GM23338 (cell line): ENCODE measurements around the gene SEPHS1. TPM values are rescaled to one million over a fixed set of nuclear protein-coding genes. Genes with fewer than 3 reads are reported as not detected.

Experiments
- ATAC-seq: fragments of 200-7000 bp; cut with Tn5 transposase; 3 replicates; pipeline ENCODE4 v1.9.1; 2020
- DNase-seq: peaks from one replicate; pipeline ENCODE4 v3.0.0-alpha.2; 2015; ENCODE audit warnings: low spot score
- H2AFZ ChIP-seq: fragments of 200-600 bp; sonication (generic); 2 replicates; pipeline ENCODE4 v1.8.0; 2016; ENCODE audit warnings: antibody characterized with exemption, mild to moderate bottlenecking, moderate library complexity
- H3F3A ChIP-seq: fragments of 200-600 bp; sonication (generic); replicated peaks from 2 replicates; pipeline ENCODE4 v1.8.0; 2017; ENCODE audit warnings: antibody characterized with exemption, mixed run types, low read depth
- H3K27ac ChIP-seq: fragments of 200-600 bp; sonication (generic); 2 replicates; pipeline ENCODE4 v1.6.1; 2016; ENCODE audit warnings: low read depth
- H3K27me3 ChIP-seq: fragments of 200-600 bp; sonication (generic); 2 replicates; pipeline ENCODE4 v1.8.0; 2016; ENCODE audit warnings: mild to moderate bottlenecking, mixed run types, moderate library complexity; ENCODE audit not compliant: insufficient read depth
- H3K36me3 ChIP-seq: fragments of 200-600 bp; sonication (generic); 2 replicates; pipeline ENCODE4 v1.8.0; 2016; ENCODE audit warnings: mild to moderate bottlenecking; ENCODE audit not compliant: insufficient read depth
- H3K4me1 ChIP-seq: fragments of 200-600 bp; sonication (generic); 2 replicates; pipeline ENCODE4 v1.8.0; 2016; ENCODE audit warnings: mild to moderate bottlenecking, moderate library complexity; ENCODE audit not compliant: insufficient read depth
- H3K4me2 ChIP-seq: fragments of 200-600 bp; sonication (generic); 2 replicates; pipeline ENCODE4 v1.7.1; 2017; ENCODE audit warnings: mixed run types
- H3K4me3 ChIP-seq: fragments of 200-600 bp; sonication (generic); 2 replicates; pipeline ENCODE4 v1.6.1; 2016; ENCODE audit warnings: mixed run types
- H3K79me2 ChIP-seq: fragments of 200-600 bp; sonication (generic); replicated peaks from 2 replicates; pipeline ENCODE4 v1.8.0; 2017; ENCODE audit warnings: mild to moderate bottlenecking; ENCODE audit not compliant: insufficient read depth
- H3K9me2 ChIP-seq: fragments of 200-600 bp; sonication (generic); 2 replicates; pipeline ENCODE4 v1.8.0; 2017; ENCODE audit not compliant: insufficient read depth
- H4K20me1 ChIP-seq: fragments of 200-600 bp; sonication (generic); replicated peaks from 2 replicates; pipeline ENCODE4 v1.8.0; 2017; ENCODE audit warnings: mild to moderate bottlenecking; ENCODE audit not compliant: insufficient read depth
- H3K27ac Mint-ChIP-seq: 2 replicates; pipeline ENCODE4 v1.8.0; 2020; ENCODE audit warnings: inconsistent platforms, mild to moderate bottlenecking, moderate library complexity, mixed read lengths
- H3K27me3 Mint-ChIP-seq: 3 replicates; pipeline ENCODE4 v1.8.0; 2022; ENCODE audit warnings: low read depth, mild to moderate bottlenecking, moderate library complexity, mixed read lengths, inconsistent platforms; ENCODE audit not compliant: insufficient read depth, poor library complexity
- H3K36me3 Mint-ChIP-seq: 3 replicates; pipeline ENCODE4 v1.8.0; 2021; ENCODE audit warnings: low read depth, mild to moderate bottlenecking, inconsistent platforms, moderate library complexity, mixed read lengths
- H3K4me1 Mint-ChIP-seq: 3 replicates; pipeline ENCODE4 v1.8.0; 2020; ENCODE audit warnings: mild to moderate bottlenecking, inconsistent platforms, mixed read lengths
- H3K4me3 Mint-ChIP-seq: 3 replicates; pipeline ENCODE4 v1.8.0; 2021; ENCODE audit warnings: moderate library complexity, mild to moderate bottlenecking, inconsistent platforms, mixed read lengths
- H3K9me3 Mint-ChIP-seq: 3 replicates; pipeline ENCODE4 v1.8.0; 2020; ENCODE audit warnings: moderate library complexity, mild to moderate bottlenecking, inconsistent platforms, mixed read lengths
- CREB1 ChIP-seq: fragments of 250-450 bp; sonication (Bioruptor Pico); IDR thresholded peaks from 2 replicates; pipeline ENCODE4 v1.5.0; 2020; ENCODE audit warnings: low read depth, mild to moderate bottlenecking, moderate library complexity
- CTCF ChIP-seq, 2 experiments: fragments of 200-600 bp in 1 of 2; sonication (generic) in 1 of 2; conservative IDR thresholded peaks; 2 replicates each; pipeline versions ENCODE4 v1.5.1 to v1.6.1; 2016 to 2017; ENCODE audit warnings: antibody characterized with exemption in 2 of 2, low read depth in 2 of 2, mild to moderate bottlenecking in 2 of 2, moderate library complexity in 1 of 2
- ETS1 ChIP-seq: IDR thresholded peaks from 2 replicates; pipeline ENCODE4 v1.6.1; 2016; ENCODE audit warnings: antibody characterized with exemption
- EZH2 ChIP-seq: fragments of 200-600 bp; sonication (generic); IDR thresholded peaks from one replicate; pipeline ENCODE4 v1.8.0; 2017; ENCODE audit warnings: antibody characterized with exemption, mild to moderate bottlenecking, low read depth; ENCODE audit not compliant: unreplicated experiment
- EZH2phosphoT487 ChIP-seq: fragments of 200-600 bp; sonication (generic); IDR thresholded peaks from one replicate; pipeline ENCODE4 v1.8.1; 2018; ENCODE audit warnings: antibody characterized with exemption; ENCODE audit not compliant: unreplicated experiment
- JUNB ChIP-seq: IDR thresholded peaks from one replicate; pipeline ENCODE4 v1.6.1; 2016; ENCODE audit warnings: antibody characterized with exemption; ENCODE audit not compliant: unreplicated experiment
- NANOG ChIP-seq: IDR thresholded peaks from 2 replicates; pipeline ENCODE4 v1.6.1; 2016; ENCODE audit warnings: antibody characterized with exemption, borderline replicate concordance
- POLR2AphosphoS5 ChIP-seq: IDR thresholded peaks from 2 replicates; pipeline ENCODE4 v1.6.1; 2016; ENCODE audit warnings: antibody characterized with exemption, low read depth
- REST ChIP-seq: IDR thresholded peaks from one replicate; pipeline ENCODE4 v1.6.1; 2018; ENCODE audit warnings: antibody characterized with exemption; ENCODE audit not compliant: unreplicated experiment
- STAT1 ChIP-seq: IDR thresholded peaks from one replicate; pipeline ENCODE4 v1.6.1; 2016; ENCODE audit warnings: antibody characterized with exemption; ENCODE audit not compliant: unreplicated experiment
- ZNF114 ChIP-seq: fragments of 250-450 bp; sonication (Bioruptor Pico); IDR thresholded peaks from 2 replicates; pipeline ENCODE4 v1.5.0; 2020; ENCODE audit warnings: mild to moderate bottlenecking, moderate library complexity
- ZNF331 ChIP-seq: fragments of 250-450 bp; sonication (Bioruptor Pico); IDR thresholded peaks from 2 replicates; pipeline ENCODE4 v1.5.0; 2020; ENCODE audit warnings: low read depth, mild to moderate bottlenecking, moderate library complexity
- polyA plus RNA-seq: library from polyadenylated mRNA; unstranded; fragments of >200 nt; fragmentation: Nextera tagmentation; extraction: Ambion mirVana; gene quantifications from 2 replicates; pipeline ENCODE4 v1.2.1, GENCODE V29; 2016
- total RNA-seq: library from RNA; depleted of rRNA; stranded (reverse); fragments of >200 nt; shearing (Covaris generic); gene quantifications from 2 replicates; pipeline ENCODE4 v1.2.3, GENCODE V29; 2014
- TF ChIP-seq, protein P1 (sequence below): fragments of 250-450 bp; sonication (Bioruptor Pico); IDR thresholded peaks from 2 replicates; pipeline ENCODE4 v1.5.0; 2020; ENCODE audit warnings: mild to moderate bottlenecking, moderate library complexity

The SEPHS1 gene
- total and polyA plus RNA-seq, 2 experiments from 2014 or later, result 260 to 609 TPM

DNA sequence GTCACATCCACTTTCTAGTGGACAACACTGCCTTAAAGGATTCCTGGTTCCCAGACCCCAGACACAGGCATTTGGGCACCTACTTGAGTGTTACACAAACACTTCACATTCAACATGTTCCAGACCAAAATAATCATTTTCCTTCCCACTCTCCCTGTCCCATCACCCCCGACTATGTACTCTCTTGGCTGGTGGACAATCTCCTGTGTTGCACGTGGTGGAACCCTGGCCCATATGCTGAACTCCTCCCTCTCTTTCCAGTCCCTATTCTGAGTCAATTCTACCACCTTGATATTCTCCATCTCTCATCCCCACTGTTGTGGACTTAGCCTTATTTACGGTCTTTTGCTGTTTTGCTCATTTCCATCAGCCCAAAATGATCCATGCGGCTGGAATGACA, 8.3 kb upstream of the SEPHS1 start:
- Histone ChIP-seq H3K9me2 (no peaks in the 10 kb centered on the region), H3K27me3 (no peaks in the 10 kb centered on the region), H3K4me1 (peaks cover 26% of the 10 kb centered on the region), H3K27ac (no peak overlapping the region), H3K4me3 (no peak overlapping the region), H3K36me3 (no peaks in the 10 kb centered on the region), H3F3A (peaks cover 14% of the 10 kb centered on the region), H4K20me1 (no peaks in the 10 kb centered on the region), H3K4me2 (no peak overlapping the region), H3K79me2 (no peaks in the 10 kb centered on the region; the same call in 1 of the 2 replicates), H2AFZ (peak overlapping the region; percentile 48)
- no peak overlapping the region; the same call in 2 of the 3 replicates for H3K4me3 Mint-ChIP-seq
- ATAC-seq (no peak), DNase-seq (no peak)
- peaks cover 19% of the 10 kb centered on the region for H3K27me3 Mint-ChIP-seq
- no peaks in the 10 kb centered on the region for H3K36me3 Mint-ChIP-seq
- peaks cover 2% of the 10 kb centered on the region; the same call in 2 of the 3 replicates for H3K9me3 Mint-ChIP-seq
- no peak for TF ChIP-seq STAT1
- no peak for TF ChIP-seq ETS1
- no peak for TF ChIP-seq REST
- TF ChIP-seq EZH2, result no peak
- TF ChIP-seq EZH2phosphoT487, result no peak
- no peak for TF ChIP-seq CREB1 (CRISPR knock-in tag)
- TF ChIP-seq, protein P1, sequence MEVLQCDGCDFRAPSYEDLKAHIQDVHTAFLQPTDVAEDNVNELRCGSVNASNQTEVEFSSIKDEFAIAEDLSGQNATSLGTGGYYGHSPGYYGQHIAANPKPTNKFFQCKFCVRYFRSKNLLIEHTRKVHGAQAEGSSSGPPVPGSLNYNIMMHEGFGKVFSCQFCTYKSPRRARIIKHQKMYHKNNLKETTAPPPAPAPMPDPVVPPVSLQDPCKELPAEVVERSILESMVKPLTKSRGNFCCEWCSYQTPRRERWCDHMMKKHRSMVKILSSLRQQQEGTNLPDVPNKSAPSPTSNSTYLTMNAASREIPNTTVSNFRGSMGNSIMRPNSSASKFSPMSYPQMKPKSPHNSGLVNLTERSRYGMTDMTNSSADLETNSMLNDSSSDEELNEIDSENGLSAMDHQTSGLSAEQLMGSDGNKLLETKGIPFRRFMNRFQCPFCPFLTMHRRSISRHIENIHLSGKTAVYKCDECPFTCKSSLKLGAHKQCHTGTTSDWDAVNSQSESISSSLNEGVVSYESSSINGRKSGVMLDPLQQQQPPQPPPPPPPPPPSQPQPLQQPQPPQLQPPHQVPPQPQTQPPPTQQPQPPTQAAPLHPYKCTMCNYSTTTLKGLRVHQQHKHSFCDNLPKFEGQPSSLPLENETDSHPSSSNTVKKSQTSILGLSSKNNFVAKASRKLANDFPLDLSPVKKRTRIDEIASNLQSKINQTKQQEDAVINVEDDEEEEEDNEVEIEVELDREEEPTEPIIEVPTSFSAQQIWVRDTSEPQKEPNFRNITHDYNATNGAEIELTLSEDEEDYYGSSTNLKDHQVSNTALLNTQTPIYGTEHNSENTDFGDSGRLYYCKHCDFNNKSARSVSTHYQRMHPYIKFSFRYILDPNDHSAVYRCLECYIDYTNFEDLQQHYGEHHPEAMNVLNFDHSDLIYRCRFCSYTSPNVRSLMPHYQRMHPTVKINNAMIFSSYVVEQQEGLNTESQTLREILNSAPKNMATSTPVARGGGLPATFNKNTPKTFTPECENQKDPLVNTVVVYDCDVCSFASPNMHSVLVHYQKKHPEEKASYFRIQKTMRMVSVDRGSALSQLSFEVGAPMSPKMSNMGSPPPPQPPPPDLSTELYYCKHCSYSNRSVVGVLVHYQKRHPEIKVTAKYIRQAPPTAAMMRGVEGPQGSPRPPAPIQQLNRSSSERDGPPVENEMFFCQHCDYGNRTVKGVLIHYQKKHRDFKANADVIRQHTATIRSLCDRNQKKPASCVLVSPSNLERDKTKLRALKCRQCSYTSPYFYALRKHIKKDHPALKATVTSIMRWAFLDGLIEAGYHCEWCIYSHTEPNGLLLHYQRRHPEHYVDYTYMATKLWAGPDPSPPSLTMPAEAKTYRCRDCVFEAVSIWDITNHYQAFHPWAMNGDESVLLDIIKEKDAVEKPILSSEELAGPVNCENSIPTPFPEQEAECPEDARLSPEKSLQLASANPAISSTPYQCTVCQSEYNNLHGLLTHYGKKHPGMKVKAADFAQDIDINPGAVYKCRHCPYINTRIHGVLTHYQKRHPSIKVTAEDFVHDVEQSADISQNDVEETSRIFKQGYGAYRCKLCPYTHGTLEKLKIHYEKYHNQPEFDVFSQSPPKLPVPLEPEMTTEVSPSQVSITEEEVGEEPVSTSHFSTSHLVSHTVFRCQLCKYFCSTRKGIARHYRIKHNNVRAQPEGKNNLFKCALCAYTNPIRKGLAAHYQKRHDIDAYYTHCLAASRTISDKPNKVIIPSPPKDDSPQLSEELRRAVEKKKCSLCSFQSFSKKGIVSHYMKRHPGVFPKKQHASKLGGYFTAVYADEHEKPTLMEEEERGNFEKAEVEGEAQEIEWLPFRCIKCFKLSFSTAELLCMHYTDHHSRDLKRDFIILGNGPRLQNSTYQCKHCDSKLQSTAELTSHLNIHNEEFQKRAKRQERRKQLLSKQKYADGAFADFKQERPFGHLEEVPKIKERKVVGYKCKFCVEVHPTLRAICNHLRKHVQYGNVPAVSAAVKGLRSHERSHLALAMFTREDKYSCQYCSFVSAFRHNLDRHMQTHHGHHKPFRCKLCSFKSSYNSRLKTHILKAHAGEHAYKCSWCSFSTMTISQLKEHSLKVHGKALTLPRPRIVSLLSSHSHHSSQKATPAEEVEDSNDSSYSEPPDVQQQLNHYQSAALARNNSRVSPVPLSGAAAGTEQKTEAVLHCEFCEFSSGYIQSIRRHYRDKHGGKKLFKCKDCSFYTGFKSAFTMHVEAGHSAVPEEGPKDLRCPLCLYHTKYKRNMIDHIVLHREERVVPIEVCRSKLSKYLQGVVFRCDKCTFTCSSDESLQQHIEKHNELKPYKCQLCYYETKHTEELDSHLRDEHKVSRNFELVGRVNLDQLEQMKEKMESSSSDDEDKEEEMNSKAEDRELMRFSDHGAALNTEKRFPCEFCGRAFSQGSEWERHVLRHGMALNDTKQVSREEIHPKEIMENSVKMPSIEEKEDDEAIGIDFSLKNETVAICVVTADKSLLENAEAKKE (CRISPR knock-in tag), result no peak
- TF ChIP-seq ZNF114, result no peak
- no peak for TF ChIP-seq JUNB
- no peak for TF ChIP-seq ZNF331 (CRISPR knock-in tag)
- TF ChIP-seq POLR2AphosphoS5, result no peak
- no peak for TF ChIP-seq NANOG
- TF ChIP-seq CTCF (conservative IDR thresholded peaks at IDR 0.05; ENCODE audit: low read depth in 2 of 2), result no peak
- H3K27ac Mint-ChIP-seq, result no peak overlapping the region
- H3K4me1 Mint-ChIP-seq, result peaks cover 37% of the 10 kb centered on the region
